Endometrial microvascular endothelial cells (primary cell): ENCODE measurements around the gene KRT2. TPM values are rescaled to one million over a fixed set of nuclear protein-coding genes. Genes with fewer than 3 reads are reported as not detected.

ENCODE experiments used
- in situ Hi-C: cut with HindIII; loops from 2 replicates; pipeline ENCODE4 v1.10.0; 2017; ENCODE audit warnings: low sequenced_read_pairs, low pct_unique_long_range_greater_than_20kb; ENCODE audit errors: inconsistent ontology term
- total RNA-seq: library from RNA; depleted of rRNA; stranded (reverse); fragments of >200 nt; gene quantifications from one replicate; pipeline ENCODE4 v1.2.3, GENCODE V29; 2015; ENCODE audit errors: inconsistent ontology term

Gene KRT2
- total RNA-seq, 1 donor from 2014 or later = not detected

- in situ Hi-C loops = no loop called here
These were observed 34.9 kb upstream of the KRT2 start for GRCh38 chr12:52686756-52687487.

DNA sequence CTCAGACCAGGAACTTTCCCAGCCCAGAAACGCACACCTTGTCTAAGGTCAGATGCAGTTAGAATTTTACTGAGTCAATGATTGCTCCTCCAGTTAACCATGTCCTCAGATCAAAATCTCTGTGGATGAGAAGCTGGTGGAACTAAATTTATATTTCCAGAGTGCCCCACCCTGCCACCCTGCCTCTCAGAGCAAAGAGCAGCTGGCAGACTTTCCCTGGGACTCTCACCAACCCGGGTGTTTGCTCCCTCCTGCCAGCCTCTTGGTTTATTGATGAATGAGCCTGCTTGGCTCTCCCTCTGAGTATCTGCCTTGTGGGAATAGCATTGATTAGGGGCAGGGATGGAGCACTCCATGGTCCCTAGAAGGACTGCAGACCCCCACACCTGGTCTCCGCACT lies 34.1 kb upstream of the KRT2 start:
- in situ Hi-C loops = no loop called here

- in situ Hi-C loops = no loop called here
These were observed 33.4 kb upstream of the KRT2 start for GRCh38 chr12:52685406-52685890.

GRCh38 chr12:52684431-52684830 lies 32.4 kb upstream of the KRT2 start:
- in situ Hi-C loops = no loop called here

DNA sequence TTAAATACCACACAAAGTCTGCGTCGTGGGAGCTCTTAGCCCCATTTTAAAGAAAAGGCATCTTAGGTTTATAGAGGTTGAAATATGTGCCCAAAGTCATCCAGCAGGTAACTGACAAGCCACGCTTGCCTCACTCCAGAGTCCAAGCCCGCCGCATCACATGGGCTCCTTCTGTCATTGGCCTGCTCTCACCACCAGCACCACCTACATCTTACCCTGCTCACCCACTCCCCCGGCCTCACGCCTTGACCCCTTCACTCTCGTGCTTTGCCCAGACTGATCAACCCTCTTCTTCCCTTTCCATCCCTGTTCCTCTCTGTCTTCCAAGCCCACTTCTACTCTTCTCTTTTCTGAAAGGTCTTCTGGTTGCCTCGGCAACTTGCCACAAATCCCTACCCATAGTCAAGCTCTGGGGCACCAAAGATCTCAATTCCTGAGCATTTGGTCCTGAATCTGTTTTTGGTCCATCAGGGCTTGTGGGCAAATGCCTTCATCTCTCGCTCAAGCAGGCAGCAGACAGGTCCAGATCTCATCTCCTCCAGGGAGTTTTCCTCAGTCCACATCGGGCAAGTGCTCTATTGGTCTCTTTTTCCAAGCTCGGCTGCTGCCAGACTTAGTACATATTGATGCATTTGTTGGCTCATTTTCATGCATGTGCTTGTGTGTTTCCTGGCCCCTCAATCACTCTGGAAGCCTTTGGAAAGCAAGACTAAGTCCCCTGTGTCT lies 31.7 kb upstream of the KRT2 start:
- in situ Hi-C loops = no loop called here

- in situ Hi-C loops = no loop called here
These were observed 31.0 kb upstream of the KRT2 start for GRCh38 chr12:52682938-52683574.

DNA sequence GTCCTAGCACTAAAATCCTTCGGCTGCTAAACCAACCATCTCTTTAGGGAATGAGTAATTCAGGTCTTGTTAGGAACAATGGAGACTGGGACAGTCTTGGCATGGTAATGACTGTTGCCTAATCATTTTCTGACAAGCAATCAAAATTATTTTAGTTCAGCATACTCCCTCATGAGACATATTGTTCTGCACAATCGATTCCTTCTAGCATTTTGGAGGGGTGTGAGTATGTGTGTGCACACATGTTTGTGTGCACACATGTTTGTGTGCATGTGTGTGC lies 30.3 kb upstream of the KRT2 start:
- in situ Hi-C loops = no loop called here

GRCh38 chr12:52681526-52682380 lies 29.7 kb upstream of the KRT2 start:
- in situ Hi-C loops = no loop called here

DNA sequence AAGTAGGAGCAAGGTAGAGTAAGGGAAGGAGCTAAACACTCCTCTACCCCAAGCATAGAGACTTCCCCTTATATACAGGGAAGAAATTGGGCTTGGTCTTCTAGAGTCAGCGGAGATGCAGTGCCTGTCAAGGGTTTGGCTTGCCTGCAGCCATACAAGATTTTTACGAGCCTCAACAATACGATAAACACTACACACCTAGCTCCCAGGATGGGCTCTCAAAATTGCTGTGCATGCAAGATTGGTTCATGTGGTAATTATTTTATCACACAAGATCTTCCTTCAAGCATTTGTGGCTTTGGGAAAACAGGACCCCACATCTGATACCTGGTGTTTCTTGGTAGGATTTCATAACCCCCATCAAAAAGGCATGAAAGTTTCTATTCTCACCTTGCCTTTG lies 28.4 kb upstream of the KRT2 start, which contains the start of gene KRT1:
TSS of gene KRT1 (minus strand) at position 45 of the 400 bp plus-strand sequence. CDS start 59 bp downstream, outside the sequence.
- in situ Hi-C loops = no loop called here

- in situ Hi-C loops = no loop called here
These were observed 27.9 kb upstream of the KRT2 start for GRCh38 chr12:52679875-52680274.

- in situ Hi-C loops = no loop called here
These were observed 25.7 kb upstream of the KRT2 start for GRCh38 chr12:52677671-52678070.

DNA sequence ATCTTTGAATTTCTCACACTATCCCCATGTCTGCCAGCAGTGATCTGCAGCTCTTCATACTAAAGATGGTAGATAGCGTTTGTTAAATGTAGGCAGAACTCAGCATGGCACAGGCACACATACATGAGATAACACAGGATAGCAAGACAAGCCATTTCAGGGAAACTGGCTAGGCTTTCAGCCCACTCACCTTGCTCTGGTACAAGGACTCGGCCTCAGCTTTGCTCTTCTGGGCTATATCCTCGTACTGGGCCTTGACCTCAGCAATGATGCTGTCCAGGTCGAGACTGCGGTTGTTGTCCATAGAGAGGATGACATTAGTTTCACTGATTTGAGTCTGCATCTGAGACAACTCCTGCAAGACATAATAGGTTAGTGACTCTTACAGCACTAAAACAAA lies 25.1 kb upstream of the KRT2 start:
- in situ Hi-C loops = no loop called here

- in situ Hi-C loops = no loop called here
These were observed 24.2 kb upstream of the KRT2 start for GRCh38 chr12:52676163-52676562.

DNA sequence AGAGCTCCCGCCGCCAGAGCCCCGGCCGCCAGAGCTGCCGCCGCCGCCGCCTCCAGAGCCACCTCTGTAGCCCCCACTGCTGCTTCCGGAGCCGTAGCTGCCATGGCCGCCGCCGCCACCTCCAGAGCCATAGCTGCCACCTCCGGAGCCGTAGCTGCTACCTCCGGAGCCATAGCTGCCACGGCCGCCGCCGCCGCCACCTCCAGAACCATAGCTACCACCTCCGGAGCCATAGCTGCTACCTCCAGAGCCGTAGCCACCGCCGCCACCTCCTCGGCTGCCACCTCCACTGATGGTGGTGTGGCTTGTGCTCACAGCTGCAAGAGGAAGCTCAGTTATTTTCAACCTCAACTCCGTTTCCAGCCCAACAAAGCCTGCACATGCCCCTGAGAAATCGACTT lies 23.3 kb upstream of the KRT2 start:
- in situ Hi-C loops = no loop called here

- in situ Hi-C loops = no loop called here
These were observed 22.4 kb upstream of the KRT2 start for GRCh38 chr12:52674433-52674775.

- in situ Hi-C loops = no loop called here
These were observed 21.9 kb upstream of the KRT2 start for GRCh38 chr12:52673713-52674432.

DNA sequence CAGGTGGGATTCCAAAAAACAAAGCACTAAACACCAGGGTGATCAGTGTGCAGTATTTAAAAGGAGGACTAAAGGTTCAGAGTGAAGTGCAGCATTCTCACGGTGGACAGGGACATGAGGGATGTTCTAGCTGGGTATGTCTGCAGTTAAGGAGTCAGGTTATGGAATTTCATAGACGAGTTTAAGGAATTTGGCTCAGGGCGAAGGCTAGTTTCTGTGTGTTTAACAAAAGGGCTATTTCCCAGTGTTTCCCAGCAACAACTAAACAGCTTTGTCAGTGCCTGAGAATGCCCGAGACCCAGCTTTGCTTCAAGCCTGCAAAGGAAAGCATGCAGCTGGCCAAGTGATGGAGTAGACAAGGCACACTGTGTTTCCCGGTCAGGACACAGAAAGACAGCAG lies 21.2 kb upstream of the KRT2 start:
- in situ Hi-C loops = no loop called here

DNA sequence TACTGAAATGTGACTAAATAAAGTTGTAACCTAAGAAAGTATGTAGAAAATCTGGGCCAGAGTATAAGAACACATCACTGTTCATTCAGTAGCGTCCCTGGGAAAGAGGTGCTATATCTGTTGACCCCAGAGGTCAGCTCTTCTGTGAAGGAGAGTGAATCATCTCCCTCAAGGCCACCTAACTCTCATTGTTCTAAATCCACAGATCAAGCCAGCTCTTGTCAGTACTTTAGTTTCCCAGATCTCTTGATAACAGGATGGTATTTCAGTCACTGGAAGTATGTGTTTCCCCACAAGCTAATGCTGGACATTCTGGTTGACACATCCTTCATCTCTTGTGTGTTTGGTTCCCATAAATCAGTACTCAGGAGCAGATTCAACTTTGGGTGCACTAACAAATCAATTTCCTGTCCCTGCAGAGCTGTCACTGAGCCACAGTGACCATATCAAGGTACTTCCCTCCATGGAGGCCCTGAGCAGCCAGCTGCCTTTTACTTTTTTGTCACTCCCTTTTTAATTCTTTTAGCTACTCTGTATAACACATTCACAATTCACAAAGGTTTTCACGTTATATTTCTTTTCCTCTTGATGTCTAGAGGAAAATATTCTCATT lies 20.4 kb upstream of the KRT2 start:
- in situ Hi-C loops = no loop called here
